Sigmoid colon (tissue), 4 donors: ENCODE results near the gene PLEKHG5.

Experiments used
- CTCF ChIP-seq, 4 experiments: fragments of 450-650 bp in 3 of 4; fragments of 200-600 bp in 1 of 4; IDR thresholded peaks; one replicate each; pipeline ENCODE4 v1.5.1; 2016 to 2019; ENCODE audit warnings: antibody characterized with exemption in 4 of 4, mild to moderate bottlenecking in 3 of 4, moderate library complexity in 2 of 4
- EP300 ChIP-seq, 4 donors: sonication (generic); formaldehyde crosslinking; IDR thresholded peaks; one replicate each; pipeline ENCODE4 v1.6.1; 2017; ENCODE audit warnings: antibody characterized with exemption in 4 of 4
- POLR2AphosphoS5 ChIP-seq, 4 donors: sonication (generic); formaldehyde crosslinking; IDR thresholded peaks; one replicate each; pipeline ENCODE4 v1.6.1; 2017; ENCODE audit warnings: antibody characterized with exemption in 4 of 4

- TF ChIP-seq CTCF (IDR thresholded peaks at IDR 0.05) (no peak), EP300 (IDR thresholded peaks at IDR 0.05) (no peak), POLR2AphosphoS5 (IDR thresholded peaks at IDR 0.05) (no peak)
Observed at GRCh38 chr1:6420454-6421042, 70.9 kb downstream of the PLEKHG5 start.
